Right lobe of liver (tissue), 4 donors: ENCODE measurements around the gene C19orf18.
"Not testable (repeated sequence)": the region's sequence is repeated elsewhere in the genome, so short reads cannot be mapped to it uniquely, and the experiment has no call there.

Experiments
- CTCF ChIP-seq, 4 donors: fragments of 200-600 bp in 3 of 4; fragments of 450-650 bp in 1 of 4; IDR thresholded peaks; one replicate each; pipeline versions ENCODE4 v1.5.1 to v1.8.0; 2016 to 2022; ENCODE audit warnings: antibody characterized with exemption in 4 of 4, mild to moderate bottlenecking in 2 of 4
- POLR2A ChIP-seq: fragments of 450-650 bp; IDR thresholded peaks from one replicate; pipeline ENCODE4 v1.6.1; 2017; ENCODE audit warnings: antibody characterized with exemption, mild to moderate bottlenecking
- donor health status: DM: no; HTN: no; CAD: no.
- donor health status: DM: no; HTN: no; CAD: no.
- donor health status: DM: no; HTN: yes; CAD: no.

DNA sequence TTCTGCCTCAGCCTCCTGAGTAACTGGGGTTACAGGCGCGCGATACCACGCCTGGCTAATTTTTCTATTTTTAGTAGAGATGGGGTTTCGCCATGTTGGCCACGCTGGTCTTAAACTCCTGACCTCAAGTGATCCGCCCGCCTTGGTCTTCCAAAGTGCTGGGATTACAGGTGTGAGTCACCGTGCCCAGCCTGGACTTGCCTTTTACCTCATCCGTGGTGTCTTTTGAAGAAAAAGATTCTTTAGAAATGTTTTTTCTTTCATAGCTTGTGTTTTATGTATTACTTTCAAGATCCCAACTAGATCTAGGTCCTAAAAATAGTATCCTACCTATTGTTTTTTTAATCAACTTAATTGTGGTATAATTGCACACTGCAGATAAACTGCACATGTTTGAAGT is 34.5 kb upstream of the C19orf18 start:
- TF ChIP-seq CTCF (IDR thresholded peaks at IDR 0.05); POLR2A: not testable (repeated sequence)
